HG03469 (cell line): ENCODE data around the gene TCF12.

Experiments
- ATAC-seq: cut with Tn5 transposase; IDR thresholded peaks from one replicate; pipeline ENCODE4 v1.9.1; 2021; ENCODE audit warnings: mild to moderate bottlenecking, moderate library complexity, moderate number of reproducible peaks; ENCODE audit not compliant: unreplicated experiment

TCF12 gene

DNA sequence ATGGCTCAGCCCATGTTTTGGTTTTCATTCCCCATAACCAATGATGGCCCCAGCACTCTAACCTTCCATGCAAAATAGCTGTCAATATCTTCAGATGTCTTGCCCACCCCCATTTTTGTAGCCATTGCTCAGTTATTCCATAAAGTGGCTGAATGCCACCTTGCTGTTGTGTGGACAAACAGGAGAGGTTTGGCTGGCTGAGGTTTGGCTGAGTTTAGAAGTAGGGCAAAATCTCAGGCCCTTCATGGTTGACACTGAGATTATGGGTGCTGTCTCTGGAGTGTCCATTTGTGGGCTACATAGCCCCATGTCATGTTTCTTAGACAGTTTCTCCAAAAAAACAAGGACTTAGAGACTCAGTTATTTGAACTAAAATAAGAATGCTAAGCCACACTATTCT, 96.9 kb downstream of the TCF12 start:
- ATAC-seq: no peak

DNA sequence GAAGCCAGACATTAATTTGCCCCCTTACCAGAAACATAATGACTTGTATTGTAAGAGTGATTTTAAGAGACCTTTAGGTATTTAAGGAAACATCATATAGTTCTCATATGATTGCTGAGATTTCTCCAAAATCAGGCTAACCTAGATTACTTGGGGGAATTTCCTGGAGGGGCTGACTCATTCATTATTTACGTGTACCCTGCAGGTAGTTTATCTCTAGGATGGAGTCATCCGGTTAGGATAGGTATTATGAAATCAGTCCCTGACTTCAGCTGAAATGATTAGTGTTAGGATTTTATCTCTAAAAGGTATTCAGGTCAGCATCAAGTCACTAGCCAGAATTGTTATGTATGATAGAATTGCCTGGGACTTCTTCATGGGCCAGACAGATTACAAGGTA, 97.5 kb downstream of the TCF12 start:
- ATAC-seq: no peak

DNA sequence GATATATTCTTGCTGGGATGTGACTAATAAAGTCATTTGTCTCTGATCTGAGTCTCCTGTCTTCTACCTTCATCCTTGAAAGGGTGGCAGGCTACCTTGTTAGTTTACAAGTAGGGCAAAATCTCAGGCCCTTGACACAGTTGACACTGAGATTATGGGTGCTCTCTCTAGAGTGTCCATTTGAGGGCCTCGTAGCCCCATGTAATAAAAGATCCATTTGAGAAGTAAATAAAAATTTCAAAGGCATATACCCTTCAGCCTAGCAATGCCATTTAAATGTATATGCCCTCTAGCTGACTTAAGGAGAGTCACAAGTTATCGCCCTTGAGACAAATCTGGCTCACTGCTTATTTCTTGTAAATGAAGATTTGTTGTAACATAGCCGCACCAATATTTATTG, 98.6 kb downstream of the TCF12 start:
- no peak for ATAC-seq

DNA sequence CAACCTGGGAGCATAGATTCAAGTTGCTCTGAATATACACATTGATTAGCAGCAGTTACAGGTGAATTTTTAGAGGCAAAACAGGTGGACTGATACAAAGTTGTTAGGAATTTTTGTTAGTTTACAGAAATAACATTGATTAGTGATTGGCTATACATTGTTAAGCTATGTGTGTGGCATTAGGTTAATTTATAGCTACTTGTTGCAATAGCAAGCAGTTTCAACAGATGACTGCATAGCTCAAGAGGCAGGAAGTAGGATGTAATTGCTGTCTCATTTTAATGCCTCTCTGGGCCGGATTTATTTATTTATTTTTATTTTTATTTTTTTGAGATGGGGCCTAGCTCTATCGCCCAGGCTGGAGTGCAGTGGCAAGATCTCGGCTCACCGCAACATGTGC, 99.7 kb downstream of the TCF12 start:
- ATAC-seq: no peak

DNA sequence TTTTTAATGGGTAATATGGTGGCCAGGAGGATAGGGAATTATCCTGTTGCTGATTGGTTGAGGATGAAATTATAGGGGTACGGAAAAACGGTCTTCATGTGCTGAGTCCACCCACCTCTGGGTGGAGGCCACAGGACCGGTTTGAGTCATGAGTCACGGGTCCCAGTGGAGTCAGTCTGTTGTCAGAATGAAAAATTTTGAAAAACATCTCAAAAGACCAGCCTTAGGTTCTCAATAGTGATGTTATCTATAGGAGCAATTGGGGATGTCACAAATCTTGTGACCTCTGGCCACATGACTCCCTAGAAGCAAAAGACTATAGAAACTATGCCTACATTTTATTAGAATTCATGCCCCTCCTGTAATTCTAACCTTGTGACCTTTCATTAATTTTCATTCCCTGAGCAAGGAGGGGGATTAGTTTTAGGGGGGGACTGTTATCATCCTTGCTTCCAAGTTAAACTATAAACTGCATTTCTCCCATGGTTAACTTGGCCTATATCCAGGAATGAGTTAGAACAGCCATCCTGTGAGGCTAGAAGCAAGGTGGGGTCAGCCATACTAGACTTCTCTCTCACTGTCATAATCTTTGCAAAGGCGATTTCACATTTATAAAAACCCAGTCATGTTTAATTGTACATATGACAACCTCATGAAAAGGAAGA, 101.2 kb downstream of the TCF12 start:
- no peak for ATAC-seq

DNA sequence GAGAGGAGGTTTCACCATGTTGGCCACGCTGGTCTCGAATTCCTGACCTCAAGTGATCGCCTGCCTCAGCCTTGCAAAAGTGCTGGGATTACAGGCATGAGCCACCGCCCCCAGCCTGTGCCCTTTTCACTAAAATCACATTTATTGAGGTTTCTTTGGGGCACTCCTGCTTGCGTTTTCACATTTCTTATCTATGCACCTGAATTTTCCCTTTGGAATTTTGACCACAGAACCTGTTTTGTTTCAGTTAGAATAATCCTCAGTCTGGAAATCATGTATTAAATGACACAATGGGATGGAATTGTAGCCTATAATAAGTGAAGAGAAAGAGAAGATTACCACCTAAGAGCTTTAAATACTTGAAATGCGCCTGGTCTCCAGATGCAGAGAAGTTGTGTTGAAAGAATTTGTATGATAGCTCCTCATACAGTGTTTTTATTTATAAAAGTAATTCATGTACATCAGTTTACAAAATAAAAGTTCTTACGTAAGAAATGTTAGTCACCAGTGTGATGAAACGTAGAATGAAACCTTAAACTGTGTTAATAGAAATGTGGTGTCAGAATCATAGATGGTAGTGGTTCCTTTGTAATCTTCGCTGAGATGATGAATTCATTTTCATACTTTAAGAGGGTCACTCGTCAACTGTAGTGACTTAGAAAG, 107.0 kb downstream of the TCF12 start:
- no peak for ATAC-seq

DNA sequence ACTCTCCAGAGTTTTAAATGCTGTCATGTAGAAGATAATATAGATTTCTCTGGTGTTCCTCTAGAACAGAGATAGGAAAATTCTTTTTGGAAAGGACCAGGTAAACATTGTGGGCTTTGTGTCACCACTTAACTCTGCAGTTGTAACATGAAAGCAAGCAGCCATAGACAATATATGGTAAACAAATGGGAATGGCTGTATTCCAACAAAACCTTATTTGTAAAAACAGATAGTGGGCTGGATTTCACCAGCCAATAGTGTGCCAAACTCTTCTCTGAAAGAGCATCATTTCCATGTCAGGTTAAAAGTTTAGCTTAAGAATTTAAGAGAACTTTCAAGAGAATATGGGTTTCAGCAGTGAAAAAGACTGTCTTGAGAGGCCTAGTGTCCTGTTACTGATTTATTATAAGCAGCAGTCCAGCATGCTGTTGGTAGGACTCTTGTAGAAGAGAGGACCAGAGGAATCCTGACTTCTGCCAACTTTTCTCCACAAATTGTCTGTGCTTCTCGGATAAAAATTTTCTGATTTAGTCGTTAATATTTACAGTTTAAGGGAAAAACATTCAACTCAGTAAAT, 107.7 kb downstream of the TCF12 start:
- no peak for ATAC-seq

DNA sequence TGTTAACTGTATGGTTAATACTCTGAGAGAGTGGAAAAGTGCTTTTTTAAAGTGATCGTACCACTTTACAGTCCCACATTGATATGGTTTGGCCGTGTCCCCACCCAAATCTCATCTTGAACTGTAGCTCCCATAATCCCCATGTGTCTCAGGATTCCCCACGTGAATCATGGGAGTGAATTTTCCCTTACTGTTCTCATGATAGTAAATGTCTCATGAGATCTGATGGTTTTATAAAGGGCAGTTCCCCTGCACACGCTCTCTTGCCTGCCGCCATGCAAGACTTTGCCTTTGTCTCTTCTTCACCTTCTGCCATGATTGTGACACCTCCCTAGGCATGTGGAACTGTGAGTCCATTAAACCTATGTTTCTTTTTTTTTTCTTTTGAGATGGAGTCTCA, 109.2 kb downstream of the TCF12 start:
- no peak for ATAC-seq

DNA sequence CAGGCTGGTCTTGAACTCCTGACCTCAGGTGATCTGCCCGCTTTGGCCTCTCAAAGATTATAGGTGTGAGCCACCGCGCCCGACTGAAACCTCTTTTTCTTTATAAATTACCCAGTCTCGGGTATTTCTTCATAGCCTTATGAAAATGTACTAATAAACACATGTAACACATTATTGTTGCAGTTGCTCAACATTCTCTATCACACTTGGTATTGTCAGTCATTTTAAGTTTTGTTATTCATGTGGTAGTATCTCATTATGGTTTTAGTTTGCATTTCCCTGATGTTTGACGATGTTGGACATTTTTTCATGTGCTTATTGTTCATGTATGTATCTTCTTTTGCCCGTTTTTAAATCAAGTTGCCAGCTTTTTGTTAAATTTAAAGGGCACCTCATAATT, 109.7 kb downstream of the TCF12 start:
- ATAC-seq: no peak

DNA sequence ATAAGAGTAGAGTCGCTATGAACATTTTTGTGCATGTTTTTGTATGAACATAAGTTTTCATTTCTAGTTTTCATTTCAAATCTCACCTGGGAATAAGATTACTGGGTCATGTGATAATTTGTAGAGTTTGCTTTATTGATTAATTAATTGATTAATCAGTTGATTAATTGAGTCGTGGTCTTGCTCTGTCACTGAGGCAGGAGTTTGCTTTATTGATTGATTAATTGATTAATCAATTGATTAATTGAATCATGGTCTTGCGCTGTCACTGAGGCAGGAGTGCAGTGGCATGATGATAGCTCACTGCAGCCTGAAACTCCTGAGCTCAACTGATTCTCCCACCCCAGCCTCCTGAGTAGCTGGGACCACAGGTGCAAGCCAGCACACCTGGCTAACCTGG, 111.6 kb downstream of the TCF12 start:
- ATAC-seq: no peak

DNA sequence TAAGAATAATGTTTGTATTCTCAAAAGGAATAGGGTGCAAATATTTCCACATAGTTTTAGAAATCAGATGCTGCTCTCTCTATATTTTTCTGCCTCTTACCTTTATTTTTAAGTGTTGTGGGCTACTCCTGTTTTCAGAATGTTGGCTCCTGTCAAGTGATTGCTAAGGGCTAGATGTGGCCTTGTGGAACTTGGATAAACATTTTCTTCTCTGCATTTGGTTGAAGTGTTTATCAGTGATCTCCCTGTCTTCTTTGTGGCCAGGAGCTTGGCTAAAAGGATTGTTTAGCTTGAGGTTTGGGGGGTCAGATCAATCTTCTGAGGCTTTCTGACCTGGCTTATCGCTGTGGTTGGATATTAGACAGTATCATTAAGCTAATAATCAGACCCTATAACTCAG, 112.6 kb downstream of the TCF12 start:
- ATAC-seq: no peak

DNA sequence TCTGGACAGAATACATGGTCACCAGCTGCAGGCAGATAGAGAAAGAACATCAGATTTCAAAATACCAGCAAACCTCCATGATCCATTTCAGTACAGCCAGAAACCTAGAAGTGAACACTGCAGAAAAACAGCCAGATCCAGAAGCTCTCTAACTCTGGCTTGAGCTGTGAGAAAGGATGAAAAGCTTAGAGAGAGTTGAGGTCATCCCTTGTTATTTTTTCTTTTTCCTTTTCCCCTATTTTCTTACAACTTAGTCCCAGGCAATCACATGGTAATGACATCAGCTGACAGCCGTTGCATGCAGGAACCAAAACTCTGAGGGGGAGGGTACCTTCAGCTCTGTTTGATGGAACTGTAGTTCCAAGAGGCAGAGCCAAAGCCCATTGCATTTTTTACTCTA, 113.2 kb downstream of the TCF12 start:
- ATAC-seq: no peak

DNA sequence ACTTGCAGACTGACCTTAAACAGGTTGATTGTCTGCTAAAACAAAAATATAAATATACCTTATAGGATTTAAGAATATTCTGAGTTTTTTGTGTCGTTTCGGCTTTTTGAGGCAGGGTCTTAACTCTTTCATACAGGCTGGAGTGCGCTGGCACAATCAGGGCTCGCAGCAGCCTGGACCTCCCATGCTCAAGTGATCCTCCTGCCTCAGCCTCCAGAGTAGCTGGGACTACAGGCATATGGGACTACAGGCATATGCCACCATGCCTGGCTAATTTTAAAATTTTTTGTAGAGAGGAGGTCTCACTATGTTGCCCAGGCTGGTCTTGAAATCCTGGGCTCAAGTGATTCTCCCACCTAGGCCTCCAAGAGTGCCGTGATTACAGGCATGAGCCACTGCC, 113.9 kb downstream of the TCF12 start:
- ATAC-seq: no peak

DNA sequence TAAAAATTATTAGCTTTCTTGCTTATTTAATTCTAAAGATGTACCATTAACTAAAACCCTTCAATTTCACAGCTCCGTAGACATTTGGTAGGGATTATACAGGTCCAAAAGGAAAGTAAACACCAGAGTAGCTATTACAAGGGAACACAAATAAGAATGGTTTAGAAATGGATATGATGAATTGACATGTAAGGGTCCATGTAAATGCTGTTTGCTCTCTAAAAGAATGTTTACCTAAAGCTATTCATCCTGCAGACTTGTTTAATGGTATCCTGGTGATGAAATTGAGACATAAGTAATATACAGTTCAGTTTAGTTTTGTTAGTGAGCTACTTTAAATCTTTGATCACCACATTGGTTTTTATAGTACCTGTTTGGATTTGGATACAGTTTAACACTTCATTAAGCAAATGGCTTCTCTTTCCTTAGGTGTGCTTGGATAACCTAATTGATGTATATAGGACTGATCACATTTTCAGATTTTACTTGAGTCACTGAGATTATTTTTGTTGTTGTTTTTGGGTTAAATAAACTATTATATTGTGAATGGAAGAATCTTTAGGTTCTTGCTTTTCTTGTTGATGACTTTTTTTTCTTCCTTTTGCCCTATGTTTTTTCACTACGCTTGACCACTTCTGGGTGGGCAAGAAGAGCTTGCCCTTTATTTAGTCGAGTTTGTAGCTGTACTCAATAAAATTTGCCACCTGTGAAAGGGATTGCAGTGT, 115.4 kb downstream of the TCF12 start:
- ATAC-seq: no peak

DNA sequence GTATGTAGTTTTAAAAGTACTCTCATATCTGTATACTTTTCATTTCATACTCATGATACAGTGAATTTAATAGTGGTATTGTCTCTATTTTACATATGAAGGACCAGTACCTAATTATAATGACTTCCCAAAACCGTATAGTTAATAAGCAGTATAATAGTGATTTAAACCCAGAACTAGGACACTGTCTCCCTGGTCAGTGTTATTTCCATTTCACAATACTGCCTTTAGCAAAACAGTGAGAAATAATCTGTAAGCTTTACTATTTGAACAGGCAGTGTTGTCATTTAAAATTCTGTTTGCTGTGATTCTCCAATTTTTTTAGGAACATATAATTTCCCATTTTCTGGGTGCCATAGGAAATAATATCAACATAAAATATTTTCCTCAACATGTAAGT, 116.2 kb downstream of the TCF12 start:
- no peak for ATAC-seq

DNA sequence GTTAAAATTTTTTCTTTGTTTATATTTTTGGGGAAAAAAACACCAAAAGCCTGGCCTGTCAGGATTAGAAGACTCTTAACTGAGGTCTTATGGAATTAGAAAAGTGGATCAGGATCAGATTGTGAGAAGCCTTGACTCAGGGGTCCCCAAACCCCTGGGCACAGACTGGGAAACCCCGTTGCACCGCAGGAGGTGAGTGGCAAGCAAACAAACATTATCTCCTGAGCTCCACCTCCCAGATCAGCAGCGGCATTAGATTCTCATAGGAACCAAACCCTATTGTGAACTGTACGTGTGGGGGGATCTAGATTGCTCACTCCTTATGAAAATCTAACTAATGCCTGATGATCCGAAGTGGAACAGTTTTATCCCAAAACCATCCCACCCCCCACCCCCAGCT, 117.2 kb downstream of the TCF12 start:
- no peak for ATAC-seq

DNA sequence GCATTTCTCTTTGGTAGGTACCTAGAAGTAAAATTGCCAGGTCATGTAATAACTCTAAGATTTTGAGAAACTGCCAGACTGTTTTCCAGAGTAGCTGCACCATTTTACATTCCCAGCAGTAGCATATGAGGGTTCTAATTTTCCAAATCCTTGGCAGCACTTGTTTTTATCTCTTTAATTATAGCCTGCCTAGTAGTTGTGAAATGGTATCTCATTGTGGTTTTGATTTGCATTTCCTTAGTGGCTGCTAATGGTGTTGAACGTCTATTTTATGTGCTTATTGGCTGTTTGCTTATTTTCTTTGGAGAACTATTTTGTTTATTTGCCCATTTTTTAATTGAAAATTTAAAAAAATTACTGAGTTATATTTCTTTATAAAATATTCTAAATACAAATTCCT, 117.9 kb downstream of the TCF12 start:
- no peak for ATAC-seq

DNA sequence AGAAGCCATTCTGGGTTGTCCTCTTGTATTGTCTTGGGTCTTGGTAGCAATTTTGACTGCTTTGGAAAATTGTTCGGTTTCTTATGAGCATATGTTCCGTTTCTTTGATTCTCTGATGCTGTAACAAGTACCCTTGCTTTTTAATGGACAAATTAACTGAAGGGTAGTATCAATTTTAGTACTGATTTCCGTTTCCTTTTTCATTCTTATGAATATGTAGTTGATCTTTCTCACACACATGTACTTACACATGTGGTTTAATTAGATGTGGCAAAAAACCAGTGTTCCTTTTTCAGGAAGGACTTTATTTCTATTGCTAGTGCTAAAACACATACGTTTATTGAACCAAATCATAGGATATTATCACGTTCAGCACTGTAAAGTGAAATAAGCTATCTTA, 119.1 kb downstream of the TCF12 start:
- ATAC-seq: no peak

DNA sequence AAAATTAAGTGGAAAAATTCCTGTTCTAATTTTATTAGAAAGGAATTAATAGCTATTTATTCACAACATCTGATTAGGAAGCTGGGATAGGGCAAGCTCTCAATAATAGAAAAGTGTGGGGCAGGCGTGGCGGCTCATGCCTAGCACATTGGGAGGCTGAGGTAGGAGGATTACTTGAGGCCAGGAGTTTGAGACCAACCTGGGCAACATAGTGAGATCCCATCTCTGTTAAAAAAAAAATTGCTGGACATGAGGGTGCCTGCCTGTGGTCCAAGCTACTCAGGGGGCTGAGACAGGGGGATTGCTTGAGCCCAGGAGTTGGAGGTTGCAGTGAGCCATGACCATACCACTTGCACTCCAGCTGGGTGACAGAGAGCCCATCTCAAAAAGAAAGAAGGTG, 119.6 kb downstream of the TCF12 start:
- no peak for ATAC-seq

DNA sequence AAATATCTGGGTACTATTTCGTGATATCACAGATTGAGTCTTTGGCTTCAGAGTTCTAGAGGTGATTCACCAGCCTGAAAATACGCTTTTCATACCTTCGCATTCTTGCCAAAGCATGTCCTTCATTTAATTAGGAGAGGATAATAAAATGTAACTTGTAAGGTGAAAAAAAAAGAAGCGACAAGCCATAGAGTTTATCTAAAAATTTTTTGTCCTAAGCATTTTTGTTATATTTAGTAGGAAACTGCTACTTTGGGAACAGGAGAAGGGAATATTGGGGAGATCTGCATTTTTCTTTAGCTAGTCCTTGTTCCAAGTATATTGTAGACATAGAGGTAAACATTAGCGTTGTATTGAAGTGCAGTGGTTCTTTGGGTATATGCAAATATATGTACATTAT, 120.1 kb downstream of the TCF12 start:
- no peak for ATAC-seq

DNA sequence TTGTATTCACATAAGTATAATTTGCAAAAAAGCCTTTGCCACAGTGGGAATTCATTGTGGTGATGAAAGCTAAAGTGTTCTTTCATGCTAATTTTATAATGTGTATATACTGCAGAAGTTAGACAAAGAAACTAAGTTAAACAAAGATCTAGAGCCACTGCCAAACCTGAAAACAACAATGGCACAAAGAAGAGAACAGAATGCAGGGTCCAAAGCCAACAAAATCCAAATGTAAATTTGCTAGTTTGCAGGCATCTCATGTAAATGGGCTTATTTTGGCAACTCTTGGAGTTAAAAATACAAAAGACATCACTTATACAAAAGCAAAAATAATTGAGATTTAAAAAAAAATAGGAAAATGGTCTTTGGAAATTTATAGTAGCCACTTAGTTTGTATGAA, 123.0 kb downstream of the TCF12 start:
- ATAC-seq: no peak

DNA sequence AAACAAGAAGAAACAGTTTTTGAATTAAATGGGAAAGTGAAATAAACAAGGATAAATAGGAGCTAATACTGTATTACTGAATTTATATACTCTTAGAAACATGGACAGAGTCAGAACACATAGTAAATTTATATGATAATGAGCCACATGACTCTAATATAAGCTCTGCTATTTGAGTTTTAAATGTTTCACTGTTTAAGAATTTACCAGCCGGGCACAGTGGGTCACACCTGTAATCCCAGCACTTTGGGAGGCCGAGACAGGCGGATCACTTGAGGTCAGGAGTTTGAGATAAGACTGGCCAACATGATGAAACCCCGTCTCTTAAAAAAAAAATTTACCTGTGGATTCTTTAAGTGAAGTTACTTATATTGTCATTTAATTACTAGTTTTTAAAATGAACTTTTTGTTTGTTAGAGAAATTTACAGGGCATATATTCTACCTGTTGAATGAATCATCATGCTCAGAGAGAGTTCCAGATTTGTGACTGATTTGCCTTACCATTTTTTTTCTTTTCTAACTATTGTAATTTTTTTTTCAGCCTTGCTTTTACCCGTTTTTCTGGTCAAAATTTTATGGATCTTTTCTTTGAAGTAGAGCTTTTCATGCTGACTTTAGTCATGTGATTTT, 125.7 kb downstream of the TCF12 start:
- ATAC-seq: no peak
